Left lung (tissue), 10 donors: ENCODE measurements around the gene DNAJC4. TPM values are rescaled to one million over a fixed set of nuclear protein-coding genes. Genes with fewer than 3 reads are reported as not detected.

ENCODE experiments used
- ATAC-seq: fragments of 200-7000 bp; cut with Tn5 transposase; one replicate; pipeline ENCODE4 v1.9.1; 2020; ENCODE audit warnings: moderate library complexity
- DNase-seq, 4 donors: peaks; one replicate each; pipeline ENCODE4 v3.0.0-alpha.2; 2013 to 2020
- H3K27ac ChIP-seq, 2 donors: fragments of 200-600 bp; sonication (generic) in 1 of 2; one replicate each; pipeline versions ENCODE4 v1.5.0 to v1.8.0; 2020 to 2021
- H3K27me3 ChIP-seq, 2 donors: fragments of 200-600 bp; sonication (generic) in 1 of 2; one replicate each; pipeline versions ENCODE4 v1.5.0 to v1.8.0; 2020 to 2021
- H3K36me3 ChIP-seq, 2 donors: fragments of 200-600 bp; sonication (generic) in 1 of 2; one replicate each; pipeline versions ENCODE4 v1.5.0 to v1.8.0; 2020 to 2021
- H3K4me1 ChIP-seq, 2 donors: fragments of 200-600 bp; one replicate each; pipeline ENCODE4 v1.8.0; 2021
- H3K4me3 ChIP-seq, 2 donors: fragments of 200-600 bp; sonication (generic) in 1 of 2; one replicate each; pipeline versions ENCODE4 v1.5.0 to v1.8.0; 2020 to 2021; ENCODE audit warnings: mild to moderate bottlenecking in 1 of 2
- H3K9me3 ChIP-seq, 2 donors: fragments of 200-600 bp; sonication (generic) in 1 of 2; one replicate each; pipeline versions ENCODE4 v1.5.0 to v1.8.0; 2020 to 2021
- CTCF ChIP-seq, 2 donors: fragments of 200-600 bp; sonication (generic) in 1 of 2; IDR thresholded peaks; one replicate each; pipeline versions ENCODE4 v1.5.0 to v1.8.0; 2021; ENCODE audit warnings: antibody characterized with exemption in 2 of 2
- intact Hi-C, 2 donors: fragments of 100-400 bp; cut with DNase I; formaldehyde crosslinking; loops; one replicate each; pipeline versions ENCODE4 v1.11.2 to v1.14.2; 2022
- polyA plus RNA-seq, 6 donors: library from polyadenylated mRNA; unstranded; fragments of 120-200 nt; gene quantifications; one replicate each; pipeline ENCODE4 v1.2.1, GENCODE V29; 2013; ENCODE audit not compliant: insufficient read length in 6 of 6
- total RNA-seq, 2 donors: library from RNA; stranded (reverse); fragmentation: NEBNext Ultra II Directional; extraction: Animal tissue kit (Norgen Biotek cat#: 25700); gene quantifications; one replicate each; pipeline ENCODE4 v1.2.1, GENCODE V29; 2021
- donor health status: DM: no; HTN: yes; CAD: no.
- donor health status: DM: no; HTN: no; CAD: no.

DNAJC4 gene
- total and polyA plus RNA-seq, 8 donors: 26.0 to 83.9 (median 68.7) TPM

GRCh38 chr11:64241241-64241490, 10.8 kb downstream of the DNAJC4 start:
- peak; percentile 100 for DNase-seq
- intact Hi-C loops: no loop called here
- Histone ChIP-seq H3K27me3 (no peaks in the 10 kb centered on the region), H3K9me3 (no peaks in the 10 kb centered on the region), H3K27ac (peak overlapping the region; percentile 98 to 100), H3K36me3 (peaks cover 0 to 34% of the 10 kb centered on the region in 2 donors), H3K4me1 (peaks cover 20 to 85% of the 10 kb centered on the region in 2 donors), H3K4me3 (peak overlapping the region; percentile 42 to 82)
- ATAC-seq: peak; percentile 86
- TF ChIP-seq CTCF (IDR thresholded peaks at IDR 0.05): no peak

- TF ChIP-seq CTCF (IDR thresholded peaks at IDR 0.05): no peak
- H3K36me3 ChIP-seq: peaks cover 0 to 34% of the 10 kb centered on the region in 2 donors
- H3K4me3 ChIP-seq: peak overlapping the region; percentile 79 to 82
- intact Hi-C loops: no loop called here
- H3K4me1 ChIP-seq: peaks cover 20 to 82% of the 10 kb centered on the region in 2 donors
- peak in 1 of 4 donors; percentile 43 for DNase-seq
- peak overlapping the region; percentile 82 to 98 for H3K27ac ChIP-seq
- no peaks in the 10 kb centered on the region for H3K9me3 ChIP-seq
- no peaks in the 10 kb centered on the region for H3K27me3 ChIP-seq
- peak; percentile 4 for ATAC-seq
Observed at GRCh38 chr11:64241491-64242374, 11.4 kb downstream of the DNAJC4 start.

- no peak for TF ChIP-seq CTCF (IDR thresholded peaks at IDR 0.05)
- peaks cover 14 to 78% of the 10 kb centered on the region in 2 donors for H3K4me1 ChIP-seq
Observed at GRCh38 chr11:64243236-64243854, 13.0 kb downstream of the DNAJC4 start.

GRCh38 chr11:64244107-64244506, 13.8 kb downstream of the DNAJC4 start:
- Histone ChIP-seq H3K4me1 (peaks cover 14 to 71% of the 10 kb centered on the region in 2 donors), H3K4me3 (no peak overlapping the region), H3K36me3 (peaks cover 0 to 20% of the 10 kb centered on the region in 2 donors), H3K9me3 (no peaks in the 10 kb centered on the region), H3K27ac (no peak overlapping the region), H3K27me3 (no peaks in the 10 kb centered on the region)
- no peak for DNase-seq
- intact Hi-C loops: no loop called here
- TF ChIP-seq CTCF (IDR thresholded peaks at IDR 0.05): no peak
- no peak for ATAC-seq

More at GRCh38 chr11:64243236-64243854, 13.0 kb downstream of the DNAJC4 start:
- intact Hi-C loops: no loop called here
- Histone ChIP-seq H3K9me3 (no peaks in the 10 kb centered on the region), H3K27me3 (no peaks in the 10 kb centered on the region), H3K27ac (no peak overlapping the region), H3K36me3 (peaks cover 0 to 27% of the 10 kb centered on the region in 2 donors), H3K4me3 (peak overlapping the region in 1 of 2 donors; percentile 82)
- DNase-seq: peak in 1 of 4 donors; percentile 49
- no peak for ATAC-seq

DNA sequence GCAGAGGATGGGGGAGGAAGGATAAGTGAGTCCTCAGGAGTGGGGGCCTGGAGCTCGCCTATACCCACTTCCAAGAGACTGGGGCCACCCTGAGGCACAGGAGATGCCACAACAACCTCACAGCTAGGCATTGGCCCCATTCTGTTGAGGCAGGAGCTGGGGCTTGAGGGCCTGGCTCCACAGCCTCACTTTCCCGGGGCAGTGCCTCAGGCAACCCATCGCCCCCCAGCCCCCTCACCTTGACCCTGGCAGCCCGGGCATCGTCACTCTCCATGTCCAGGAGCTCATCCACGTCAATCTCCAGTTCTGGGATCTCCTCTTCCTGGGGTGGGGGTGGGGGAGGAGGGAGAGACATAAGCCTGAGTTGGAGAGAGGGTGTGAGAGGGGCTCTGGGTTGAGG, 14.6 kb downstream of the DNAJC4 start:
- ATAC-seq: no peak
- Histone ChIP-seq H3K27me3 (no peaks in the 10 kb centered on the region), H3K4me3 (peak overlapping the region in 1 of 2 donors; percentile 77)

More for the DNA sequence above, 14.6 kb downstream of the DNAJC4 start:
- no peak for TF ChIP-seq CTCF (IDR thresholded peaks at IDR 0.05)
- Histone ChIP-seq H3K36me3 (peaks cover 0 to 20% of the 10 kb centered on the region in 2 donors), H3K27ac (peak overlapping the region; percentile 68 to 71), H3K9me3 (no peaks in the 10 kb centered on the region), H3K4me1 (peaks cover 14 to 62% of the 10 kb centered on the region in 2 donors)
- intact Hi-C loops: no loop called here
- peak in 1 of 4 donors; percentile 57 for DNase-seq
